Measurements from ENCODE around the gene ADAMTS2.

The ADAMTS2 gene

DNA sequence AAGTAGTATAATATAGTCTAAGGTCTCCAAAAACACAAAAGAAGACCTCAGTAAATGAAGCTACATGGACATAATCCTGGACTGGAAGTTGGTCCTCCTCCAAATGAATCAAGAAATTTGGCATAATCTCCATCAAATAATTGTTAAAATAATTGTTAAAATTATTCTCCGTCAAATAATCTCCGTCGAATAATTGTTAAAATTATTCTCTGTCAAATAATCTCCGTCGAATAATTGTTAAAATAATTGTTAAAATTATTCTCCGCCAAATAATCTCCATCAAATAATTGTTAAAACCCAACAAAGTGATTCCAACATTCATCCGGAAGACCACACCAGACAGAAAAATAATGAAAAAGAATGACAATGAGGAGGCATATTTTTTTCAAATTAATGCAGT, 130.6 kb downstream of the ADAMTS2 start:
- Mint-ChIP-seq H3K9me3 (no peaks in the 10 kb centered on the region), H3K27ac (ENCODE audit: low read depth) (no peak overlapping the region), H3K4me3 (no peak overlapping the region), H3K36me3 (ENCODE audit: insufficient read depth) (no peaks in the 10 kb centered on the region), H3K27me3 (peaks cover 25% of the 10 kb centered on the region), H3K4me1 (no peaks in the 10 kb centered on the region)
- DNase-seq (ENCODE audit: low spot score in 2 of 2): no peak
- no peak for ATAC-seq (replicated peaks; ENCODE audit: extremely low read depth, poor library complexity, severe bottlenecking)

DNA sequence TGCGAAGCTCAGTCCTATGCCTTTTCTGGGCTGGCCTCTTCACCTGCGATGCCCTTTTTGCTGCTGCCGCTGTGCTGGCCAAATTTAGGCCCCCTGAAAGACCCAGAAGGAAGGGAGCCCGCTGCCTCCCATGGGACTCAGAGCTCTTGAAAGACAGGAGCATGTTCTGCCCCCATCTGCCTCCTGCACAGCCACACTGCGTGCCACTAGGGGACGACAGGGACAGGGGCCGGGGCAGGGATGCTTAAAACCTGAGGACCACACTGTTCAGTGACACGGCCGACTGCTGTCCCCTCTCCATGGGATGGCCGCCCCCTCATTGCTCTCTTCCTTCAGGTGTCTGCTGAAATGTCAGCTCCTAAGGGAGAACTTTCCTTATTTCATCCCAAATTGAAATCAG, 132.4 kb downstream of the ADAMTS2 start:
- DNase-seq (ENCODE audit: low spot score in 2 of 2) (no peak), ATAC-seq (replicated peaks; ENCODE audit: extremely low read depth, poor library complexity, severe bottlenecking) (no peak)
- Mint-ChIP-seq H3K27ac (ENCODE audit: low read depth) (no peak overlapping the region), H3K27me3 (peaks cover 25% of the 10 kb centered on the region), H3K4me3 (no peak overlapping the region), H3K36me3 (ENCODE audit: insufficient read depth) (no peaks in the 10 kb centered on the region), H3K4me1 (no peaks in the 10 kb centered on the region), H3K9me3 (no peaks in the 10 kb centered on the region)

DNA sequence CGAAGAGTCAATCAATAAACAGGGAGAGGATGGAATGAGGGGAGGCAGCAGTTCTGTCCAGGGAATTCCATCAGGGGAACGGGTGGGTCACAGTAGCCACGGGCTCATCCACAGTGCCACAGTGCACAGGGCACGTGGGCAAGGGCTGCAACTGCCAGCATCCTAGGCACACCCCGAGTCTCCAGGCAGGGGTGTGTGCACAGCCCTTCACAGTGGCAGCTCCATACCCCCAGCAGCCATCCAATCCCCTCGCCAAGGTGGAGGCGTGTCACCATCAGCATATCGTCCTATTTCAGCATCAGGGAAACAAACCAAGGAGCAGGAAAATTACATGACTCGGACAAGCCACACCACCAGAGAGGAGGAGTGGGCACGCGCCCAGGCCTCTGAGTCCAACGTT, 133.6 kb downstream of the ADAMTS2 start:
- Mint-ChIP-seq H3K4me1 (no peaks in the 10 kb centered on the region), H3K4me3 (no peak overlapping the region), H3K27ac (ENCODE audit: low read depth) (no peak overlapping the region), H3K36me3 (ENCODE audit: insufficient read depth) (no peaks in the 10 kb centered on the region), H3K9me3 (no peaks in the 10 kb centered on the region), H3K27me3 (peaks cover 25% of the 10 kb centered on the region)
- DNase-seq (ENCODE audit: low spot score in 2 of 2) (no peak), ATAC-seq (replicated peaks; ENCODE audit: extremely low read depth, poor library complexity, severe bottlenecking) (no peak)

DNA sequence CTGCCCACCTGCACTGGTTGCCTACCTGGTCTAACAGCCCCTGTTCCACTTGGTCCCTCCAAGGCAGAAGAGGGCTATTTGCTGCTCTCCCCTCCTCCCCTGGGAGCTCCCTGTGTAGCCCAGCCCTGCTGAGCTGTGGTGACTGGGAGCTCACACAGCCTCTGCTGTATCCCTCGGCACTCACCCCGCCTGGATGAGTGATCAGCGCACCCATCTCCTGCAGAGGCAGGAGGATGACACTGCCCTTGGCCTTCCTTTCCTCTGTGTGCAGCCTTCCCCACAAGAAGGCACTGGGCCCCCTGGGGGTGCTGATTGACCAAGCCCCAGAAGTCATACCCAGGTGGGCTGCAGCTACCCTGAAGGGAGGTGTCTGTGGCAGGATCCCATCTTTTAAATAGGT, 134.2 kb downstream of the ADAMTS2 start:
- H3K9me3 Mint-ChIP-seq: no peaks in the 10 kb centered on the region
- H3K36me3 Mint-ChIP-seq (ENCODE audit: insufficient read depth): no peaks in the 10 kb centered on the region
- no peaks in the 10 kb centered on the region for H3K4me1 Mint-ChIP-seq
- no peak overlapping the region for H3K4me3 Mint-ChIP-seq
- peaks cover 25% of the 10 kb centered on the region for H3K27me3 Mint-ChIP-seq
- ATAC-seq (replicated peaks; ENCODE audit: extremely low read depth, poor library complexity, severe bottlenecking) (no peak), DNase-seq (ENCODE audit: low spot score in 2 of 2) (no peak)
- no peak overlapping the region for H3K27ac Mint-ChIP-seq (ENCODE audit: low read depth)

DNA sequence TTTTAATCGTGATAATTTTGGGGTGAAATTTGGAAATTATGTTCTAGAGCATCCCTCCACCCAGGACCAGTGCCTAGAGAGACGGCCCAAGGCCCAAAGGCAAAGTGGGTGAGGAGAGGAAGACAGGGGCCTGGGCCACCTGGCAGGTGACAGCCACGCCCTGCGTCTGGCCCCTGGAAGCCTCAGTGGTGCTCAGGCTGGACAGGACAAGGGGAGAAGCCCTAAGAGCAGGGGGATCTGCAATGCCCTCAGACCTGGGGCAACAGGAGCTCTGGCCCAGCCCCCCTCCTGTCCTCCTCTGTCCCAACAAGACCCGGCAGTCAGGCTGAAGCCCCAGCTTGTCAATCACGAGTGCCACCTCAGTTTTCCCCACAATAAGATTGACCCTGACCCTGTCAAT, 134.8 kb downstream of the ADAMTS2 start:
- Mint-ChIP-seq H3K9me3 (no peaks in the 10 kb centered on the region), H3K27me3 (peaks cover 25% of the 10 kb centered on the region), H3K27ac (ENCODE audit: low read depth) (no peak overlapping the region), H3K4me3 (no peak overlapping the region), H3K36me3 (ENCODE audit: insufficient read depth) (no peaks in the 10 kb centered on the region), H3K4me1 (no peaks in the 10 kb centered on the region)
- DNase-seq (ENCODE audit: low spot score in 2 of 2) (no peak), ATAC-seq (replicated peaks; ENCODE audit: extremely low read depth, poor library complexity, severe bottlenecking) (no peak)

DNA sequence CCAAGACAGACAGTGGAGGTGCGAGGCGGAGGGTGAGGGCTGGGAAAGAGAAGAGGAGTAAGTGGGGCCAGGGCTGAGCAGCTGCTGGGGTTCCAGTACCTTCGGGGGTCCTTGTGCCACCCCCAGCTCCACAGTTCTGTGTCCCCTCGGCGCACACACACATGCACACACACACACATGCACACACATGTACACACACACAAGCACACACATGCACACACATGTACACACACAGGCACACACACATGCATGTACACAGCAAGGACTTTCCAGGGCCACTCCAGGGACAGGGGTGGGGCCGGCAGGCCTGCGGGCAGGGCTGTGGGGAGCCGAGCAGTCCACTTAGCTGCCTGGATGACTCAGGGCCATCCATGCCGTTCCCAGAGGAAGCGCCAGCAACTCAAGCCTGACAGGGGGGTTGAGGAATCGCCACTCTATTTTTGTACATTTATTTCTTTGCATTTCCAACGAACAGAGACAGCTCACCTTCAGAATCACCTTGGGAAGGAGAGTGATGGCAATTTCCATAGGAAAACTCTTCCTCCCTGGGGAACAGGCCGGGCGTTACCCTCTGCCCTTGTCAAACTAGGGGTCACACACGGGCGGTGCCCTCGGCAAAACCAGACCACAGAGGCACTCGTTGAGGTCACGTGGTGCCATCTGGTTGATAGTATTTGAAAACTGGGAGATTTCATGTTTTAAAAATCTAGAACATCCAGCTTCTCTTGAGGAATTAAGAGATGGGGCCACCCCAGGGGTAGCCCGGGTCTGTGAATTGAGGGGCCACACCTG, 135.7 kb downstream of the ADAMTS2 start:
- no peak overlapping the region for H3K27ac Mint-ChIP-seq (ENCODE audit: low read depth)
- H3K4me1 Mint-ChIP-seq: no peaks in the 10 kb centered on the region

DNA sequence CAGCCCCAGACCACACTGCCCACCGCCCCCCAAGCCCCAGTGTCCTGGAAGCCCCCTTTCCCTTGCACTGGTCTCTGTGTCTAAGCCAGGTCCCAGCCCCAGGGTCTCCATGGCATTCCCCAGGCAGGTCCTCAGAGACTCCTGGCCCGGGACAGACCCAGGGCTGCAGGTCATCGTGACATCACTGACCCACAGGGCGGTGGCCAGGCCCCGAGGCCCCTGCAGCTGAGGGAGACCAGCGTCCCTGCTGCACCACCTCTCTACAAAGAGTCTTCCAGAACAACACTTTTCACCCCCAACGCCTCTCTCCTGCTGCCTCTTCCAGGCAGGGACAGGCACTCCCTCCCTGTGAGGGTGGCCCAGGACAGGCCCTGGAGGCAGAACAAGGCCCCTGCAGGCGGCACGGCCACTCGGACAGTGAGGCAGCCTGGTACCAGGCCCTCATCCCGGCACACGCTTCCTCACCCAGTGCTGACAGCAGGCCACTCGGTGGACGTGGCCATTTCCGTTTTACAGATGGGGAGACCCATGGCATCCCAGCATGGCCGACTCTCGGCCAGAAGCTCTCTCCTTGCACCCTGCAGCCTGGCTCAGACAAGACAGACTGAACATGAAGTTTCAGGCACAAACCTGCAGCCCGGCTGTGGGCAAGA, 136.4 kb downstream of the ADAMTS2 start:
- no peaks in the 10 kb centered on the region for H3K4me1 Mint-ChIP-seq
- no peak overlapping the region for H3K27ac Mint-ChIP-seq (ENCODE audit: low read depth)
- H3K27me3 Mint-ChIP-seq: peaks cover 25% of the 10 kb centered on the region
- ATAC-seq (replicated peaks; ENCODE audit: extremely low read depth, poor library complexity, severe bottlenecking) (no peak), DNase-seq (ENCODE audit: low spot score in 2 of 2) (no peak)
- H3K4me3 Mint-ChIP-seq: no peak overlapping the region
- no peaks in the 10 kb centered on the region for H3K36me3 Mint-ChIP-seq (ENCODE audit: insufficient read depth)
- no peaks in the 10 kb centered on the region for H3K9me3 Mint-ChIP-seq

More for the DNA sequence above, 135.7 kb downstream of the ADAMTS2 start:
- no peaks in the 10 kb centered on the region for H3K9me3 Mint-ChIP-seq
- H3K27me3 Mint-ChIP-seq: peaks cover 25% of the 10 kb centered on the region
- no peaks in the 10 kb centered on the region for H3K36me3 Mint-ChIP-seq (ENCODE audit: insufficient read depth)
- no peak for DNase-seq (ENCODE audit: low spot score in 2 of 2)
- no peak overlapping the region for H3K4me3 Mint-ChIP-seq
- ATAC-seq (replicated peaks; ENCODE audit: extremely low read depth, poor library complexity, severe bottlenecking): no peak

DNA sequence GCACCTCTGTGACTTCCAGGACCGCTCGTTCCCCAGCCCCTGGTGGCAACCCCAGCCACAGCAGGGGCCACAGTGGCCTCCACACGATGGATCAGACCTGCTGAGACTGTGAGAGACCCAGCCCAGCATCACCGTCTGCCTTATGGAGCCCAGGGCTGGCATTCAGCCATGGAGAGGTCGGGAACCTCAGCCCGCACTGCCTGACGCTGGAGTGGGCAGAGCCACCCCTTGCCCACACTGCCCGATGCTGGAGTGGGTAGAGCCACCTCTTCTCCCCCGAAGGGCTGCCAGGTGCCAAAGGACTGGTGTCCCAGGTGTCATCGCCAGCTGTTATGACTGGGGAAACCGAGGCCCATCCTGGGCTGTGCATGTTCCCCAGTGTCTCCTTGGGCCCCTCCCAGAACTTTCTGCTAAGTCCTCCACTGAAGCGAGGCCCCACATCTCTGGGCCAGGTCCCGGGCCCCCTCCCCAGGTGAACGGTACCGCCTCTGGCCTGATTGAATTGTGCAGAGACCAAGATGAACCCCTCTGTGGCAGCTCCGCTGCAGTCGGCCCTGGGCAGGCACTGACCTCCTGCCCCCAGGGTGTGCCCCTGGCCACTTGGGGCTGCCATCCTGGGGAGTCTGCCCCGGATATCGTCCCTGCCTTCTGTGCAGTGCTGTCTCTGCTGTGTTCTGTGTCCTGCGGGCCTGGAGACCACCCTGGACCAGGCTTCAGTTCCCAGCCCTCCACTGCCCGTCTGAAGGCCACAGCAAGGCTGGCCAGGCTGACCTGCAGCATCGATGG, 137.1 kb downstream of the ADAMTS2 start:
- Mint-ChIP-seq H3K9me3 (no peaks in the 10 kb centered on the region), H3K27me3 (peaks cover 19% of the 10 kb centered on the region), H3K4me3 (no peak overlapping the region), H3K36me3 (ENCODE audit: insufficient read depth) (no peaks in the 10 kb centered on the region), H3K4me1 (no peaks in the 10 kb centered on the region), H3K27ac (ENCODE audit: low read depth) (no peak overlapping the region)
- DNase-seq (ENCODE audit: low spot score in 2 of 2) (no peak), ATAC-seq (replicated peaks; ENCODE audit: extremely low read depth, poor library complexity, severe bottlenecking) (no peak)

DNA sequence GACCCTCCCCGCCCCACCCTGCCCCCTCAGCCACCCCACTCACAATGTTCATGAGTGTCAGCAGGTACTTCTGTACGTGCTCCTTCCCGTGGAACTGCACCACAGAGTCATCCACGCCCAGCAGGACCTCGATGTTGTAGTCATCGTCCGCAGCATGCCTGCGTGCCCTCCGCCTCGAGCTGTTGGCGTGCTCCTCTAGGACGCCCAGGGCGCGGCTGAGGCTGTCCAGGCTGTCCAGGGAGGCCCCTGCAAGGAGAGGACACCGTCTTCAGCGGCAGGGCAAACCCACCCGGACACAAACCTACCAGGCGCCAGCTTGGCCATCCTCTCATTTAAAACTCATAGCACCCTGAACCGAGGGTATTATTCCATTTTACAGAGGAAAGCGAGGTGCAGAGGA, 137.8 kb downstream of the ADAMTS2 start:
- peaks cover 16% of the 10 kb centered on the region for H3K27me3 Mint-ChIP-seq

DNA sequence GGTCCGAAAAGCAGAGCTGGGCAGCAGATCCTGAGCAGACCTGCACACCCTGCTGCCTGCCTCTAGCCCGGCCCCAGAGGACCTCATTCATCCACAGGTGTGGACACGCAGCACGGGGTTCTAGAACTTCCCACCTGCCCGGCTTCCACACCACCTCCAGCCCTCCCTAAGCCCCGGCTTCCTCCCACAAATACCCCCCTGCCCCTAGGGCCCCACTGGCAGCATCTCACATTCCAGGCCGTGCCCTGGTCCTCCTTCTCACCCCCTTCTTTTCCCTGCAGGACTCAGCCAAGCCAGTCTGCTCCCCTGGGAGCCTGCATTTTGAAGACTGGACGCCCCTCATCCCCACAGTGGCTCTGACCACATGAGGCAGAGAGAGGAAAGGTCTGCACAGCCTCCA, 138.9 kb downstream of the ADAMTS2 start:
- DNase-seq (ENCODE audit: low spot score in 2 of 2) (no peak), ATAC-seq (replicated peaks; ENCODE audit: extremely low read depth, poor library complexity, severe bottlenecking) (no peak)
- Mint-ChIP-seq H3K4me1 (no peaks in the 10 kb centered on the region), H3K27ac (ENCODE audit: low read depth) (no peak overlapping the region), H3K27me3 (peaks cover 8% of the 10 kb centered on the region), H3K9me3 (no peaks in the 10 kb centered on the region), H3K4me3 (no peak overlapping the region), H3K36me3 (ENCODE audit: insufficient read depth) (no peaks in the 10 kb centered on the region)

More for the DNA sequence above, 137.8 kb downstream of the ADAMTS2 start:
- no peaks in the 10 kb centered on the region for H3K4me1 Mint-ChIP-seq
- DNase-seq (ENCODE audit: low spot score in 2 of 2): no peak
- no peaks in the 10 kb centered on the region for H3K9me3 Mint-ChIP-seq
- ATAC-seq (replicated peaks; ENCODE audit: extremely low read depth, poor library complexity, severe bottlenecking): no peak
- no peak overlapping the region for H3K4me3 Mint-ChIP-seq
- no peaks in the 10 kb centered on the region for H3K36me3 Mint-ChIP-seq (ENCODE audit: insufficient read depth)
- H3K27ac Mint-ChIP-seq (ENCODE audit: low read depth): no peak overlapping the region

DNA sequence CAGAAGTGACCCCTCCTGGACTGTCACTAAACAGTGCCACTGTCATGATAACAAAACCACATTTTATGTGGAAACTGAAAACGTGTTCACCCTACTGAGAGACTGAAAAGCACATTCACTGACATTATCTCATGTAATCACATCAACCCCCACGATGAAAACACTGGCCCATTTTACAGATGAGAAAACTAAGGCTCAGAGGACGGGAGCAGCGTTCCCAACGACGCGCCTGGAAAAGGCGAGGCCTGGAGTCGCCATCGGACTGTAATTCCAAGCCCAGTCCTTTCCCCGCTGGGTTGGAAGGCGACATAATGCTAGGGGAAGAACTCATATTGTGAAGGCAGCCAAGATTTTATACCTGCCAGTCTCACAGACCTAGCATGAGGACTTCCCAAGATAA, 140.0 kb downstream of the ADAMTS2 start:
- DNase-seq (ENCODE audit: low spot score in 2 of 2) (no peak), ATAC-seq (replicated peaks; ENCODE audit: extremely low read depth, poor library complexity, severe bottlenecking) (no peak)
- Mint-ChIP-seq H3K27ac (ENCODE audit: low read depth) (no peak overlapping the region), H3K9me3 (no peaks in the 10 kb centered on the region), H3K4me1 (no peaks in the 10 kb centered on the region), H3K36me3 (ENCODE audit: insufficient read depth) (no peaks in the 10 kb centered on the region), H3K4me3 (no peak overlapping the region), H3K27me3 (no peaks in the 10 kb centered on the region)

DNA sequence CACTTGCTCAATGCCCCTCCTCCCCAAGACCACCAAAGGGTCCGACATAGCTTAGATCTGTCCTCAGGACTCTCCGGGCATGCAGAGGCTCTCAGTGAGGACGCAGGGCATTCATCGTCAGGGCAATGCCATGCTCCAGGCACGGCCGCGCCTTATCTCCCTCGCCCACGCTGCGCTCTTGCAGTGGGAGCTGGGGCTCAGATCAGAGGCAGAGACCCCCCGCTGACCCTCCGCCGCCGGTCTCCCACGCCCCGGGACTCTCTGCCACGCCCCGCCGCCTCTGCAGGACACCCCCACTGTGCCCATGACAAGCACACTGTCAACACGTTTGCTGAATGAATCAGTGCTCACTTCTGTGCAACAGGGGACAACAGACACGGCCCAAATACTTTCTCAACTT, 140.7 kb downstream of the ADAMTS2 start:
- H3K9me3 Mint-ChIP-seq: no peaks in the 10 kb centered on the region
- H3K4me1 Mint-ChIP-seq: no peaks in the 10 kb centered on the region
- H3K27ac Mint-ChIP-seq (ENCODE audit: low read depth): no peak overlapping the region
- DNase-seq (ENCODE audit: low spot score in 2 of 2) (no peak), ATAC-seq (replicated peaks; ENCODE audit: extremely low read depth, poor library complexity, severe bottlenecking) (no peak)
- H3K36me3 Mint-ChIP-seq (ENCODE audit: insufficient read depth): no peaks in the 10 kb centered on the region
- H3K4me3 Mint-ChIP-seq: no peak overlapping the region
- no peaks in the 10 kb centered on the region for H3K27me3 Mint-ChIP-seq

DNA sequence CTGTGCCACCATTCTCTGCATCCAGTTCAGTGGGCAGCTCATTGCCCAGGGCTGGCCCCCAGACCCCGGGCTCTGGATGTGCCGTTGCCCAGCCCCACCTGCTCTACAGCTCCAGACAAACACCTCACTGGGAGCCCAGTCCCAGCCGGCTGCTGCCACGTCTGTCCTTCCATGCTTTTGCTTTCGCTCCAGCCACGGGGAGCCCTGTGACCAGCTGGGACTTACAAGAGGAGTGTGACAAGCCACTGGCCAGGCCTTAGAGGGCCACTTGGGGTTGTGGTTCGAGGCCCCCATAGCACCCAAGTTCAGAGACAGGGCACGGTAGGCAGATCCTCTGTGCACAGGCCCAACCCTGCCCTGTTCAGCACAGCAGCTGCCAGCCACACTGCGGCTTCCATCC, 142.0 kb downstream of the ADAMTS2 start:
- Mint-ChIP-seq H3K9me3 (no peaks in the 10 kb centered on the region), H3K27me3 (no peaks in the 10 kb centered on the region), H3K36me3 (ENCODE audit: insufficient read depth) (no peaks in the 10 kb centered on the region), H3K27ac (ENCODE audit: low read depth) (no peak overlapping the region), H3K4me3 (no peak overlapping the region), H3K4me1 (no peaks in the 10 kb centered on the region)
- DNase-seq (ENCODE audit: low spot score in 2 of 2) (no peak), ATAC-seq (replicated peaks; ENCODE audit: extremely low read depth, poor library complexity, severe bottlenecking) (no peak)
